BLaER1 treated with 17β-estradiol and CSF1 and Interleukin-3, amounts not matched to agents 10 nM and 100 nM (cell line): ENCODE measurements around the gene PRDM16.

Experiments
- H3K27ac ChIP-seq, 11 experiments: shearing (Covaris generic); formaldehyde crosslinking; 2 replicates each; pipeline ENCODE4 v1.8.1; 2022
- H3K27me3 ChIP-seq, 11 experiments: shearing (Covaris generic); formaldehyde crosslinking; 2 replicates each; pipeline ENCODE4 v1.8.1; 2022
- H3K36me3 ChIP-seq, 11 experiments: shearing (Covaris generic); formaldehyde crosslinking; 2 replicates each; pipeline ENCODE4 v1.8.1; 2022
- H3K4me1 ChIP-seq, 10 experiments: shearing (Covaris generic); formaldehyde crosslinking; 2 replicates each; pipeline ENCODE4 v1.8.1; 2022
- H3K4me2 ChIP-seq, 11 experiments: shearing (Covaris generic); formaldehyde crosslinking; 2 replicates each; pipeline ENCODE4 v1.8.1; 2022
- H3K4me3 ChIP-seq, 10 experiments: shearing (Covaris generic); formaldehyde crosslinking; 2 replicates each; pipeline ENCODE4 v1.8.1; 2022
- H3K9ac ChIP-seq, 11 experiments: shearing (Covaris generic); formaldehyde crosslinking; 2 replicates each; pipeline ENCODE4 v1.8.1; 2022
- H3K9me3 ChIP-seq, 11 experiments: shearing (Covaris generic); formaldehyde crosslinking; replicated peaks in 1 of 11; 2 replicates each; pipeline ENCODE4 v1.8.1; 2022
- H4K20me1 ChIP-seq, 11 experiments: shearing (Covaris generic); formaldehyde crosslinking; 2 replicates each; pipeline ENCODE4 v1.8.1; 2022
- Cebpa-rat ChIP-seq, 11 experiments: shearing (Covaris generic); IDR thresholded peaks; 2 replicates each; pipeline ENCODE4 v1.8.1; 2022

The PRDM16 gene

DNA sequence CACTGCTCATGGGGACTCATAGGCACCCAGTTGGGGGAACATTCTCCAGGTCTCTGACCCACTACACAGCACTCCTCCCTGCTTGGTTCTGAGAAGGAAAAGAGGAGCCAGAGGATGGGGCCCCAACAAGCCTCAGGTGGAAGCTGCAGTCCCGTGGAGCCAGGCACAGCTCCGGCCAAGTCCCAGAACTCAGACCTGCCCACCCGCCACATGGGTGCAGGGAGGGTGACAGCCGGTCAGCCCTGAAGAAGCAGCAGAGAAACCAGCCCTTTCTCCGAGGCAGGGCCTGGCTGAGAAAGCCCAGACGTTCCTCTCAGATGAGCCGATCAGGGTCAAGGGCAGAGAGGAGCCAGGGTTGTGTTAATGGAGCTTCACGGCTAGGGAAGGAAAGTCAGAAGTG is 106.5 kb downstream of the PRDM16 start:
- Histone ChIP-seq H3K4me1 (peaks cover 49 to 55% (median 50%) of the 10 kb centered on the region in 10 experiments), H3K4me3 (no peak overlapping the region), H3K9me3 (no peaks in the 10 kb centered on the region; a peak in 1 of 22 replicates), H3K9ac (no peak overlapping the region), H4K20me1 (peaks cover 0 to 9% (median 0%) of the 10 kb centered on the region in 11 experiments; a peak in 2 of 22 replicates), H3K4me2 (peak overlapping the region in 10 of 11 experiments; percentile 38 to 99 (median 98); a peak in 18 of 22 replicates), H3K27ac (no peak overlapping the region), H3K27me3 (peaks cover 0 to 44% (median 0%) of the 10 kb centered on the region in 11 experiments; a peak in 7 of 22 replicates), H3K36me3 (no peaks in the 10 kb centered on the region)
- TF ChIP-seq Cebpa-rat (IDR thresholded peaks at IDR 0.05): no peak

DNA sequence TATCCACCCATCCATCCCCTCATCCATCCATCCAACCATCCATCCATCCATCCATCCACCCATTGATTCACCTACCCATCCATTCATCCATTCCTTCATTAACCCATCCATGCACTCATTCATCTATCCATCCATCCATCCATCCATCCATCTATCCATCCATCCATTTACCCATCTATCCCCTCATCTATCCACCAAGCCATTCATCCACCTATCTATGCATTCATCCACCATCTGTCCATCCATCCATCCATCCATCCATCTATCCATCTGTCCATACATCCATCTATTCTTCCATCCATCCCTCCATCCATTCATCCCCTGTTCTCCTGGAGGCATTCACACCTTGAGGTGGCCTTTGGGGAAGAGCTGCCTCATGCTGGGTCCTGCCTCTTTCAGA is 107.0 kb downstream of the PRDM16 start:
- H3K4me1 ChIP-seq: peaks cover 44 to 50% (median 45%) of the 10 kb centered on the region in 10 experiments
- peaks cover 0 to 44% (median 0%) of the 10 kb centered on the region in 11 experiments; a peak in 7 of 22 replicates for H3K27me3 ChIP-seq
- peaks cover 0 to 9% (median 0%) of the 10 kb centered on the region in 11 experiments; a peak in 2 of 22 replicates for H4K20me1 ChIP-seq
- H3K4me2 ChIP-seq: no peak overlapping the region
- H3K9me3 ChIP-seq: no peaks in the 10 kb centered on the region; a peak in 1 of 22 replicates
- no peak for TF ChIP-seq Cebpa-rat (IDR thresholded peaks at IDR 0.05)
- H3K4me3 ChIP-seq: no peak overlapping the region
- H3K27ac ChIP-seq: no peak overlapping the region
- no peaks in the 10 kb centered on the region for H3K36me3 ChIP-seq
- no peak overlapping the region for H3K9ac ChIP-seq

DNA sequence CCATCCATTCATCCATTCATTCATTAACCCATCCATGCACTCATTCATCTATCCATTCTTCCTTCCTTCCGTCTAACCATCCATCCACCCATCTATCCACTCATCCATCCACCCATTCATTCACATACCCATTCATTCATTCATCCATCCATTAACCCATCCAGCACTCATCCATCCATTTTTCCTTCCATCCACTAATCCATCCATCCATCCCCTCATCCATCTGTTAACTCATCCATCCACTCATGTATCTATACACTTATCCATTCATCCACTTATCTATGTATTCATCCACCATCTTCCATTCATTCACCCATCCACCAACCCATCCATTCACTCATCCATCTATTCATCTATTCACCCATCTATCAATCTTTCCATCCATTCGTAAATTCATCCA is 107.8 kb downstream of the PRDM16 start:
- Histone ChIP-seq H3K9ac (no peak overlapping the region), H3K36me3 (no peaks in the 10 kb centered on the region), H3K4me1 (peaks cover 36 to 43% (median 38%) of the 10 kb centered on the region in 10 experiments), H3K4me2 (no peak overlapping the region), H4K20me1 (peaks cover 0 to 9% (median 0%) of the 10 kb centered on the region in 11 experiments; a peak in 2 of 22 replicates), H3K27me3 (peaks cover 0 to 40% (median 0%) of the 10 kb centered on the region in 11 experiments; a peak in 7 of 22 replicates), H3K9me3 (no peaks in the 10 kb centered on the region; a peak in 1 of 22 replicates), H3K4me3 (no peak overlapping the region), H3K27ac (no peak overlapping the region)
- no peak for TF ChIP-seq Cebpa-rat (IDR thresholded peaks at IDR 0.05)

DNA sequence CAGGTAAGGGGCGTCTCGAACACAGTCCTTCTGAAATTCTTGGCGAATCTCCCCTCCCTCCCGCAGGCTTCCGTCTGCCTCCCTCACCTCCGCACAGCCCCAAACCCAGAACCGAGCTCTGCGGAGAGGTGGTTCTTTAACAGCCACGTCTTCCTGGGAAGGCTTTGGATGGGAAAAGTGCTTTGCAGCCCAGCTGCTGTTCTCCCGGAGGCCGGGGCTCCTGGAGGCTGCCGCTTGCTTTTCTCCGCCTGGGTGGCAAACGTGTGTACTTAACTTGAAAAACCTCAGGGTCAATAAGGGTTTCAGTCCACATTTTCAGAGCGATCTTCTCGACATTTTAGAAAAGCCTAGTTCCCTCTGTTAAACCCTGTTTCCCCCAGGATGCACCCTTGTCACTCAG is 109.3 kb downstream of the PRDM16 start:
- peaks cover 8 to 35% (median 13%) of the 10 kb centered on the region in 11 experiments for H3K27me3 ChIP-seq
- no peak overlapping the region for H3K27ac ChIP-seq
- no peaks in the 10 kb centered on the region; a peak in 1 of 22 replicates for H3K9me3 ChIP-seq
- peaks cover 0 to 9% (median 0%) of the 10 kb centered on the region in 11 experiments; a peak in 2 of 22 replicates for H4K20me1 ChIP-seq
- H3K36me3 ChIP-seq: no peaks in the 10 kb centered on the region
- H3K4me3 ChIP-seq: no peak overlapping the region
- no peak for TF ChIP-seq Cebpa-rat (IDR thresholded peaks at IDR 0.05)
- H3K4me2 ChIP-seq: peak overlapping the region in 2 of 11 experiments; percentile 1 to 5; a peak in 2 of 22 replicates
- no peak overlapping the region for H3K9ac ChIP-seq
- H3K4me1 ChIP-seq: peaks cover 30 to 43% (median 38%) of the 10 kb centered on the region in 10 experiments

DNA sequence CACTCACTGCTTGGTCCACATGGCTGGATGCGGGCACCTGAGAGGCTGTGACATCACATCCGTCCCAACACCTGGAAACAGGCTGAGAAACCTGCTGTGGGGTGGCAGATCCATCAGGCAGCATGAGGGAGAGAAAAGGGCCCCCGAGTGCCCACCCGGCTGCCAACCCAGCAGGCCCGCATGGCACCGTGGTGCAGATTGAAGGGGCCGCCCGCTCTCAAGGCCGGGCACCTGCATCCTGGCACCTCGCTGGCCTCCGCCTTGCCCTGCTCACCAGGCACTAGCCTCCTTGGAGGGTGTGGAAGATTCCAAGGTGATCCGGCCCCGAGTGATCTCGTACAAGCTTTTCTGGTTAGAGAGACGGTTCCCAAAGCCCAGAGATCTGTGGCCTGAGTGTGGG is 110.5 kb downstream of the PRDM16 start:
- Histone ChIP-seq H3K9me3 (no peaks in the 10 kb centered on the region; a peak in 1 of 22 replicates), H3K4me1 (peaks cover 30 to 43% (median 38%) of the 10 kb centered on the region in 10 experiments), H3K36me3 (no peaks in the 10 kb centered on the region), H4K20me1 (peaks cover 0 to 9% (median 0%) of the 10 kb centered on the region in 11 experiments; a peak in 3 of 22 replicates), H3K4me2 (no peak overlapping the region), H3K27me3 (peaks cover 19 to 36% (median 24%) of the 10 kb centered on the region in 11 experiments), H3K27ac (no peak overlapping the region), H3K4me3 (no peak overlapping the region), H3K9ac (no peak overlapping the region)
- TF ChIP-seq Cebpa-rat (IDR thresholded peaks at IDR 0.05): no peak

DNA sequence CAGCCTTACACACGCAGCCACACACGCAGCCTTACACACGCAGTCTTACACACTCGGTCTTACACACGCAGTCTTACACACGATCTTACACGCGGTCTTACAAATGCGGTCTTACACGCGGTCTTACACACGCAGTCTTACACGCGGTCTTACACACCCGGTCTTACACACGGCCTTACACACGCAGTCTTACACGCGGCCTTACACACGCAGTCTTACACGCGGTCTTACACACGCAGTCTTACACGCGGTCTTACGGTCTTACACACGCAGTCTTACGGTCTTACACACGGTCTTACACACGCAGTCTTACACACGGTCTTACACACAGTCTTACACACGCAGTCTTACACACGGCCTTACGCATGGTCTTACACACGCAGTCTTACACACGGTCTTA is 111.9 kb downstream of the PRDM16 start:
- Histone ChIP-seq H3K4me1 (peaks cover 25 to 45% (median 39%) of the 10 kb centered on the region in 10 experiments), H3K9me3 (no peaks in the 10 kb centered on the region; a peak in 1 of 22 replicates), H3K4me3 (no peak overlapping the region), H3K4me2 (no peak overlapping the region), H3K36me3 (no peaks in the 10 kb centered on the region), H3K27me3 (peaks cover 26 to 39% (median 35%) of the 10 kb centered on the region in 11 experiments), H4K20me1 (peaks cover 0 to 18% (median 0%) of the 10 kb centered on the region in 11 experiments; a peak in 4 of 22 replicates), H3K9ac (no peak overlapping the region), H3K27ac (no peak overlapping the region)
- no peak for TF ChIP-seq Cebpa-rat (IDR thresholded peaks at IDR 0.05)

DNA sequence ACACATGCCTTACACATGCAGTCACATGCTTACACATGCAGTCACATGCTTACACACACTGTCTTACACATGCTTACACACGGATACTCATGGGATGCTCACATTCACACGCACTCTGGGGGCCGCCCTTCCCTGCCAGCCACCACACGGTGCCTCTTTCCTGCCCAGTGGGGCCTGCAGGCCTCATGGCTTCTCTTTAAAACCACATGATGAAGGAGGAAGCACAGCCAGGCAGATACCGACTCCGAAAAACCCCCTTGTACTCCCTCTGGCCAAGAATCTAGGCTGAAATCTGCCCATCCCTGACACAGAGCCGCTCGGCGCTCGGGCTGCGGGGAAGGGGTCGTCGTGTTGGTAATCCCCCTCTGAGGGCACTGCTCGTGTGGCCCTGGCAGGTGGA is 113.0 kb downstream of the PRDM16 start:
- H3K4me2 ChIP-seq: peak overlapping the region; percentile 6 to 83 (median 78); a peak in 20 of 22 replicates
- no peak overlapping the region for H3K4me3 ChIP-seq

DNA sequence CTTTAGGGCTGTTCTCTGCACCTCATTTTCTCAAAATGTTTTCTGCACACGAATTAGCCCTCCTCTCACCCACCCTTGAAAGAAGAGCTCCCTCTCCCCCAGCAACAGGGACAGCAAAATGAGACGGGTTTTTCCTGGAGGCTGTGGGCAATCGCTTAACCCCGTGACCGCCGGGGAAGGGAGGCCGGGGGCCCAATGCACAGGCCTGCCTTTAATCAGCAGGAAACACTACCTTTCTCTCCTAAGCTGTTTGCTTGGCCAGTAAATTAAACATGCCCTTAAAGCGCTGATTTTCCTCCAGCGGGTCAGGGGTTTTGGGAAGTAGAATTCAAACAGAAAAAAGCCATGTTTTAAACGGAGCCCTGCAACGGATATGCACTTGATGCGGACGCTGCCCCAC is 114.4 kb downstream of the PRDM16 start:
- H3K4me3 ChIP-seq: no peak overlapping the region
- peak overlapping the region; percentile 27 to 83 (median 78) for H3K4me2 ChIP-seq
- H3K9ac ChIP-seq: peak overlapping the region in 1 of 11 experiments; percentile 18; a peak in 1 of 22 replicates
- peaks cover 26 to 47% (median 36%) of the 10 kb centered on the region in 11 experiments for H3K27me3 ChIP-seq
- no peak for TF ChIP-seq Cebpa-rat (IDR thresholded peaks at IDR 0.05)
- peaks cover 28 to 65% (median 53%) of the 10 kb centered on the region in 10 experiments for H3K4me1 ChIP-seq
- H3K9me3 ChIP-seq: no peaks in the 10 kb centered on the region
- H3K27ac ChIP-seq: no peak overlapping the region
- H4K20me1 ChIP-seq: peaks cover 0 to 21% (median 0%) of the 10 kb centered on the region in 11 experiments; a peak in 4 of 22 replicates
- H3K36me3 ChIP-seq: no peaks in the 10 kb centered on the region

More for the DNA sequence above, 113.0 kb downstream of the PRDM16 start:
- Histone ChIP-seq H3K36me3 (no peaks in the 10 kb centered on the region), H3K9me3 (no peaks in the 10 kb centered on the region), H3K27ac (peak overlapping the region in 1 of 11 experiments; percentile 11; a peak in 1 of 22 replicates), H3K4me1 (peaks cover 25 to 54% (median 49%) of the 10 kb centered on the region in 10 experiments), H3K9ac (no peak overlapping the region; a peak in 1 of 22 replicates), H3K27me3 (peaks cover 26 to 42% (median 35%) of the 10 kb centered on the region in 11 experiments), H4K20me1 (peaks cover 0 to 21% (median 0%) of the 10 kb centered on the region in 11 experiments; a peak in 4 of 22 replicates)
- TF ChIP-seq Cebpa-rat (IDR thresholded peaks at IDR 0.05): no peak

DNA sequence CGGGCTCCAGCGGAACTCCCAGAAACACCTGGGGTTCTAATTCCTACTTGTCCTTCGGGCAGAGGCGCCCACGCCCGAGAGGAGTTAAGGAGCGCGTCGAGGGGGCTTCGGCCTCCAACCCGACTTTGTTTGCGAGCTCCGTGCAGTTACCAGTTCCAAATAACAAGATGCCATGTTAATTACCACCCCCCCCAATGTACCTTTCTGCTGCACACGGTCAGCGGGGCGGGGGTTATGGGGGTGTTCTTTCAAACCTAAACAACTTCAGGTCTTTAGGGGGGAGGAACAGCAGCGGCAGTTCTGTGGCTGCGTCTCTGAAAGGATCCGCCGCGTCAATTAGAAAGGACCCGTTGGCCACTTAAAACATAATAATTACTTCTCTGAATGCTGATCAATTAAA is 114.8 kb downstream of the PRDM16 start:
- H3K4me2 ChIP-seq: peak overlapping the region; percentile 27 to 83 (median 78); a peak in 21 of 22 replicates
- H3K27ac ChIP-seq: no peak overlapping the region
- H4K20me1 ChIP-seq: peaks cover 0 to 21% (median 0%) of the 10 kb centered on the region in 11 experiments; a peak in 3 of 22 replicates
- H3K27me3 ChIP-seq: peaks cover 26 to 49% (median 36%) of the 10 kb centered on the region in 11 experiments
- no peaks in the 10 kb centered on the region for H3K36me3 ChIP-seq
- peak overlapping the region in 2 of 11 experiments; percentile 8 to 18; a peak in 2 of 22 replicates for H3K9ac ChIP-seq
- TF ChIP-seq Cebpa-rat (IDR thresholded peaks at IDR 0.05): no peak
- H3K4me1 ChIP-seq: peaks cover 32 to 69% (median 57%) of the 10 kb centered on the region in 10 experiments
- H3K4me3 ChIP-seq: no peak overlapping the region
- H3K9me3 ChIP-seq: no peaks in the 10 kb centered on the region
